GM08714 (cell line): Measurements from ENCODE around the gene UST.
A peak's percentile ranks its signal among the peaks of the same experiment; 100 is the strongest.
"Not testable (repeated sequence)": the region's sequence is repeated elsewhere in the genome, so short reads cannot be mapped to it uniquely, and the experiment has no call there.

Experiments used
- H3K4me3 ChIP-seq: fragments of 200-500 bp; sonication (Bioruptor generic); 2 replicates; pipeline ENCODE4 v1.5.1; 2014; ENCODE audit warnings: mild to moderate bottlenecking, low read length, inconsistent platforms
- ZNF274 ChIP-seq: IDR thresholded peaks from 2 replicates; pipeline ENCODE4 v1.6.1; 2012; ENCODE audit warnings: mild to moderate bottlenecking, low read depth, low read length

The UST gene

DNA sequence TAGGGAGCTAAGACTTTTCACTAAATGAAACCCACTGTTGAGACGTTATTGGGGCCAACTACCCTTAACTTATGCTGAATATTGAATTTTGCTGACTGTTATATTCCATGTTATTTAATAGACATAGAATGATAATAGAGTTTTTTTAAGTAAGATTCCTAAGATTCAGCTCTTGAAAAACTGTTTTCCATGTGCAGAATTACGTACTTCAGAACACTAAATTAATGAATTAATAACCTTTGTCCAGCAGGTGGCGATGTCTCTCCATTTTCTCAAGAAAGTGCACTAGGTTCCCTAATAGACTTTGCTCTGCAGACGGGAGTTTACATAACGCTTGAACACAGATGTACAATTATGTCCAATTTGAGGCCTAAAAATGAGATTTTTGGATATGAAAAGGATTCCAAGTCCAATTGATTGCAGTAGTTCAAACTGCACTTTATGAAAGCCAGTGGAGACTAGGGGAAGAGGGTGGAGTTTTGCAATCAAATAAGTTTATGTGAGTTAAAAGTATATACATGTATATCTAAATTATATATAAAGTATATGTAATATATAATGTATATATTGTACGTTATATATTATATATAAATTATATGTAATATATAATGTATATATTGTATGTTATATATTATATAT is 282.1 kb downstream of the UST start:
- TF ChIP-seq ZNF274, result no peak

DNA sequence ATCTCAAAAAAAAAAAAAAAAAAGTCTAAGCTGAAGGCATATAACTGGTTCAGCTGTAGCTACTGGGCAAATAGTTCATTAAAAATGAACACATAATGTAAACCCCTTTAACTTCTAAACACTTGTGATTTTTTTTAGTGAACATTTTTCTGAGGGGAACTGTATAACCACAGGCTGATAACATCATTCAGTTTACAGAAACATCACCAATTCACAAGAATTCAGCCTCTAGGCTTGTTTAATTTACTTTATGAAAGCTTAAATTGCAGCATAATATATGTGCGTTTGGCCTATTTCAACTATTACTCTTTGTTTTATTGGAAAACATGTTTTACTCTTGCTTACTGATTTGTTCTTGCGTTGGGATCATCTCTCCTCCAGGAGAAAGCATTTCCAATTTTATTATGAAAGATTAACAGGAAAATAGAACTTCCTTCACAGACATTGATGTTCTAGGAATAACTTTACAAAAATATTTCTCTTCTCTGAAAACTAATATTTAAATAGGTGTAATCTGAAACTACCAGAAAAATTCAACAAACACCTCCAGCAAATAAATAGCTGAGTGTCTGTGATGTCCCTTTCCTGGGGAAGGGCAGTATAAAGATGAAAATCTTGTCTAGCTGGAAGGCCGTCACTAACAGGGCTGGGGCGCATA is 284.5 kb downstream of the UST start:
- H3K4me3 ChIP-seq, result peak overlapping the region; percentile 0; the same call in 1 of the 2 replicates

More for the DNA sequence above, 282.1 kb downstream of the UST start:
- H3K4me3 ChIP-seq, result no peak overlapping the region

DNA sequence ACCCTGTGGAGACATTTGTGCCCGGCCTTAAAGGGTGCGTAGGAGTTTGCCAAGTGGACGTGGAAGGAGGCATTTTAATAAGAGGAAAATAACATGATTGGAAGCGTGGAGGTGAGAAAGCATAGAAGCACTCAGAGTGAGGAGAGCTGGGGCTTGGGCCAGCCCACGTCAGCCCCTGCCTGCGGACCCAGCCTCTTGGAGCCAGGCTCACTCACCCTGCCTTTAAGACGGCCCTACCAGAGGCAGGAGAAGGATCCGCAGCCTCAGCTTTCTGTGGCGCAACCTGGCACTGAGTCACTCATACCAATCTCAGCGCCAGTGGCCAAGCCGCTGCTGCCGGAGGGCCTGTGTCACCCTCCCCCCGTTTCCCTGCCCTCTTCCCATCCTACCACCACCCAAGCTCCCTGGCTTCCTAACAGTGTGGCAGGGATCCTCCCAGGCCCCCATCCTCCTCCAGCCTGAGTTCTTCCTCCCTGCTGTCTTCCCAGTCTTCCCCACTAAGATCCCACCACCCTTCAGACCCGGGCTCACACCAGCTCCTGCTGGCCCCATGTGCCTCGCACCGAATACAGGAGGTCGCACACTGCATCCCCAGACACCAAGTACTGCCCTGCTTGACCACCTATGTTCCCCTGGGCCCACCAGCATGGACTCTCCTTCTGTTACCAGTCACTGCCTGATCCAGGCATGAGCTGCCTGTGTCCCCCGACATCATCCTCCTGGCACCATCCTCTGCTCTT is 285.2 kb downstream of the UST start:
- peak overlapping the region; percentile 14 for H3K4me3 ChIP-seq
- no peak for TF ChIP-seq ZNF274

More for the DNA sequence above, 284.5 kb downstream of the UST start:
- no peak for TF ChIP-seq ZNF274

DNA sequence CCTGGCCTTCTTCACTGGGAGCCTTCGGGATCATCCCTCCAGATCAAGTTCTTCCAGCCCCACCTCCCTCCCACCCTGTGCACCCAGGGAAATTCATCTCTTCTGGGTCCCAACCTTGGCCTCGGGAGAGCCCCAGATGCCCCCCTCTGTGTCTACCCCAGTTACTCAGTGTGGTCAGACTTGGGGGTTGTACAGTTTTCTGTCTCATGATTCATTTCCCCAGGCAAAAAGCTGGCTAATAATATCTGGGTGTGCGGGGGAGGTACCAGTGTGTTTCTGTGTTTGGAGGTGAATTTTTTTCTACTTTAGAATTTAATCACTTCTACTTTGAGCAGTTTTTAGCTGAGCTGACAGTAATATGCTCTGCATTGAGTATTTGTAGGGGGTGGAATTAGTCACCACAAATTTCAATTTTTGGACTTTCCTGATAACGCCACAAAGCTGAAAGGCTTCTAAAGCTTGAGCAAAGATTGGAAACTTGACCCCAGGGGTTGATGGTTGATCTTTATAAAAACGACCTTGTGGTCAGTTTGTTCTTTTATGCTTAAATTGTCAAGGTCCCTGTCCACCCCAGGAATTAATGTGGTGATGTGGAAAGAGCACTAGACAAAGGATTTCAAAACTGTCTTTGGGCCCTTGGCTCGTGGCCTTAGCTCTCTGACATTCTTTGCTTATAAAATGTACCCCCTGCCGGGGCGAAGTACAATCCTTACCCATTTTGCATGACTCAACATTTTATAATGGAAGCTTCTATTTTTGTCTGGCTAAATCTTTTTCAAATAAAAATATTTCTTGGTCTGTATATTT is 286.0 kb downstream of the UST start:
- peak overlapping the region; percentile 14 for H3K4me3 ChIP-seq
- TF ChIP-seq ZNF274, result no peak

DNA sequence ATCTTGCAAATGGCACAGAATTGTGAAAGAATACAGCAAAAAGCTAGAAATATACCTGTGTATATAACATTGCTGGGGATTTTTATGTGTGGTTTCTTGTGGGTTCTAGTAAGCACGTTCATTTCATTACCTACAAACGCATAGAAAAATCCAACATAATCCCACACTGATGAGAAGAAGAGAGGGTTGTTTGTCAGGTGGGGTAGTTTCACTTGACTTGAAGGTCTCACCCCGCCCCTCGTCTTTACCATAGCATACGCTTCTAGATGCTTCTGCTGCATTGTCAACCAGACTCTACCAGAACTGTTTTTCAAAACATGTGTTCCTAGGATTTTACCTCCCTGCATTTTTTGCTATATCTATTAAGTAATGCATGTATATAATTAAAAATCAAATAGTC is 286.6 kb downstream of the UST start:
- no peak for TF ChIP-seq ZNF274
- H3K4me3 ChIP-seq, result no peak overlapping the region

DNA sequence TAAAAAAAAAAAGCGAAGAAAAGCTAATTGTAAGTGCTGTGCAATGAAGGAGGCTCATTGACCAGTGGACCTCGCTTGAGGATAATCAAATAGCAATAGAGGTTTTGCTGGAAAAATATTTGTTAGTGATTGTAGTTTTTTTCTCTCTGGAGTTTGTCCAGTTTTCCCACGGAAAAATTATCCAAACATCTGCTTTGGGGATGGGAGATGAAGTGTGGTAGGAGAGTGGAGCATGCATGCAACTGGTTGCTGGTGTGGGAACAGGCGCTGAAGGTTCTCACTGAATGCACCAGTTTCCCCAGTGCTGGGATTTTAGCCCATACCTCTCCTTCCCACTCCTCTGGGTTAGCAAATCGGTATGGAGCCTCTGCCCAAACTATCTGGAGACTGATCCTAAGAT is 288.9 kb downstream of the UST start:
- TF ChIP-seq ZNF274, result no peak
- no peak overlapping the region for H3K4me3 ChIP-seq

DNA sequence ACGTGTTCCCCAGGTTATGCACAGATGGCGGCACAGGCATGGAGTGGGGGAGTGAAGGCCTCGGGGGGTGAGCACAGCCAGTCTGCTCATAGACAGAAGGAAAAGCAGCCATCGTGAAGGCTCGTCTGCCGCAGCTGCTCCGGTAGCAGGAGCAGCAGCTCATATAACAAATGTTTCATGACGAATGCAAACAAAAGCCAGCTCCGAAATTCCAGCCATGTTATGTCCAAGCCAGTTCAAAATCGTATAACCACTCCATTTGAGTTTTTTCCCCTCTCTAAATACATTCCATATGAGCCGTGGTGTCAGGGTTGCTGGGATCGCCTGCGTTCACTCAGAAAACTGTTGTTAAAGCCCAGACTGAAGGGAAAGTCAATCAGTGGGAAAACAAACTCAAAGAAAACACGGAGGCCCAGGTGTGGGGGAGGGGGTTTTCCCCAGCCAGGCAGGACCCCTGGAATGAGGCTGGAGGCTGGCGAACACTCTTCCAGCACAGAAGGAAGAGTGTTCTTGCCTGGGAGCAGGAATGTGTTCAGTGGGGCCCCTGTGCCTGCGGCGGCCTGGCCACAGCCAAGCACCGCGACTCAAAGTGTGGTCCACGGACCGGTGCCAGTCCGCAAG is 290.3 kb downstream of the UST start:
- H3K4me3 ChIP-seq, result no peak overlapping the region
- no peak for TF ChIP-seq ZNF274

DNA sequence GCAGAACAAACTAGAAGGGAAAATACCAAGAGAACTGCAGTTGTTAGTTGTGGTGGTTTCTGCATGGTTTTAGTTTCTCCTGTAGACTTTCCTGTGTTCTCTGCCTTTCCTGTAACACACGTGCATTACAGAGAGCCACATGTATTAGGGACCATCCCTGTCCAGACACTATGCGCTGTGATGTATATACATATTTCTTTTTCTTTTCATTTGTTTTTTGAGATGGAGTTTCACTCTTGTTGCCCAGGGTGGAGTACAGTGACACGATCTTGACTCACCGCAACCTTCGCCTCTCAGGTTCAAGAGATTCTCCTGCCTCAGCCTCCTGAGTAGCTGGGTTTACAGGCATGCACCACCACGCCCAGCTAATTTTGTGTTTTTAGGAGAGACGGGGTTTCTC is 292.2 kb downstream of the UST start:
- H3K4me3 ChIP-seq, result not testable (repeated sequence)

DNA sequence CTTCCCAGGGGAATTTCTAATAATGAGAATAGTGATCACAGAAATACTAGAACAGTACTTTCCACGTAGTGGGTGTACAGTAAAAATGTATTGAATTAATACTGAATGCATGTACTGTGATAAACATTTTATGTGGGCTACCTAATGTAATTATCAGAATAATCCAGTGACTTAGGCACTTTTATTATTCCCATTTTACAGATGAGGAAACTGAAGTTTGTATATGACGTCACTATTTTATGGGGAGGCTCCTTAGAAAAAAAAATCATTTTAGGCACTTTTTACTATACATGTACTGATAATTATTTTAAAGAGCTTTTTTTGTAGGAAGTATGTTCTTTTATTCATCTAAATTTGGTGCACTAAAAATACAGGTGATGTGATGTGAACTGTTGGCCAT is 295.1 kb downstream of the UST start:
- no peak for TF ChIP-seq ZNF274

DNA sequence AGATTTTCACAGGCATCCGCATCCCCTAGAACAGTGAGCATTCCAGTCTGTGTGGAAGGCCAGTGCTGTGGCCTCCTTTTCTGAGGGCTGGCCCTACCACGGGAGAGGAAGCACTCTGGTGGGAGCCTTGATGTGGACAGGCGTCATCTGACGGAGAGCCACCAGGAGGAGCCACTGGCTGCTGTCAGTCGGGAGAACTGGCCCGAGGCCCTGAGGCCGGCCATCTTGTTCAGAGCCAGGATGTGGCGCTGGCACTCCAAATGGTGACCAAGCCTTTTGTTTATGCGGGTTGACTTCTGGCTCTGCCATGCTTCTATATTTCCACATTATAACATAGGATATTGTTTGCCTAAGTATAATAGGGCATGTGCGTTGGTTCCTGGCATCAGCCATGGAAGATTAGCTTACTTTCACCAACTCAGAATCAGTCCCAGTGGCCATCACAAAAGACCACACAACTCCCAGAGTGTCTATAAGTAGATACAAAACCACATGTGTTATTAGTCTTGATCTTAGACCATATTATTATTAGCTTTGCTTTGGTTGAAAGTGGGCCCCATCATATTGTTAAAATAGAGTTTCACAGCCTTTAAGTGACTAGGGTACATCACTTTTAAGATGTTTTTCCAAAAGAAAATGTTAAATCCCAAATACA is 296.8 kb downstream of the UST start:
- H3K4me3 ChIP-seq, result no peak overlapping the region
- no peak for TF ChIP-seq ZNF274

More for the DNA sequence above, 295.1 kb downstream of the UST start:
- no peak overlapping the region for H3K4me3 ChIP-seq

DNA sequence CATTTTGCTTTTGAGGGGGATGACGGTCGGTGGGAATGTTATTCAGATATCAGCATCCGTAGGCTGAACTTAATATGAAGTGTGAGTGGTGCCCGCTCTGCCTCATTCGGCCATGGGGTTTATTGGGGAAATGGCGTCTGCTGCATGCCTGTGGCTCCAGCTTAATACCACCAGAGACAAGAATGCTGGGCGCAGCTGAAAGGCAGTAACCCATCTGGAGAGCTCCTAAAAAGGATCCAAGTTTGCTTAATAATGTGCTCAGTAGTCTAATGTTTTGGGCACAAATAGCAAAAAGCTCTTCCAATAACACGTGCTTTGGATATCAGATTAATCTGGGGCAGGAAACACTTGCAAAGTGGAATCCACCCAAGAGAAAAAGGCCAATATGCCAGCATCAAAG is 297.7 kb downstream of the UST start:
- TF ChIP-seq ZNF274, result no peak
- no peak overlapping the region for H3K4me3 ChIP-seq

DNA sequence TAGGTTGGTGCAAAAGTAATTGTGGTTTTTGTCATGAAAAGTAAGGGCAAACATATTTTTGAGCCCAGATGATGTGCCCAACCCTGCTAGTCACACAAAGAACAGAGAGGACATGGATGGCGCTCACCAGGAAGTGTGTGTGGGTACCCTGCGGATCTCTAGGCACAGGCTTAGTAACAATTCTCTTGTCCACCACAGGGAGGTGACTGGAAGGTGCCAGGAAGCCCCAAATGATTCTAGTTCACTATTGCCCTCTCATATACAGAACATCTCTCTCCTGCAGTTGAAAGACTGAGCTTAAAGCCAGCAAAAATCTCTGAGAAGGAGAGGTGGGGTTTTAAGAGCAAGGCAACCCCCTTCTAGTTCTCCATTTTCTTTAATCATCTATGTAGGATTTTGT is 298.6 kb downstream of the UST start:
- H3K4me3 ChIP-seq, result no peak overlapping the region
- TF ChIP-seq ZNF274, result no peak

DNA sequence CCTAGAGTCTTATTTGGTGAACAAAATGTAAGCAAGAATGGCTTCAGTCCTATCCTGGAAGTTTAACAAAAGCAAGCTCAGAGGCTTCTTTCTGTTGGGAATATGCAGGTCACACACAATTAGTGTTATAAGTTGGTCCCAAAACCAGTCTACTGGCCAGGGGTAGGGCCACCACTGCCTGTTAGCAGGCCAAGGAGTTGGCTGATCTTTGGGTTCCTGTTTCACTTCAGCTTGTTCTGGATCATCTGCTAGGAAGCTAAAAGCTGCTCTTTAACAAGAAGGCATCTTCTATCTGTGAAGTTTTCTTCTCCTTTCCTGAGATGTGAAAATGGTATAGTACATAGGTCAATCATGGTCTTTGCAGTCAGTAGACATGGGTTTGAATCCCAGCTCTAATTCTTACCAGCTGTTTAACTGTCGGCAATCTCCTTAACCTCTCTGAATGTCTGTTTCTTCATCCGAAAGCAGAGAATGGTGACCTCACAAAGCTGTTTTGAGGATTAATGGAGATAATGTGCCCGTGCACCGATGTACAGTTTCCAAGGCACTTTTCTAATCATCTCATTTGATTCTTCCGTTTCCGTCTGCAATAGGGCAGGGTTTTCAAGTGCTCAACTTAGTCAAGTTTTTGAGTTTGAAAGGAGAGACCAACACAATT is 299.5 kb downstream of the UST start:
- peak overlapping the region; percentile 71; the same call in 1 of the 2 replicates for H3K4me3 ChIP-seq
- TF ChIP-seq ZNF274, result no peak
